Immature natural killer cell (primary cell): ENCODE results near the gene RCOR3. TPM values are rescaled to one million over a fixed set of nuclear protein-coding genes. Genes with fewer than 3 reads are reported as not detected.
"Not testable (repeated sequence)": the region's sequence is repeated elsewhere in the genome, so short reads cannot be mapped to it uniquely, and the experiment has no call there.

Experiments
- DNase-seq, 3 donors: peaks; one replicate each; pipeline ENCODE4 v3.0.0; 2022; ENCODE audit warnings: mixed read lengths in 1 of 3
- H3K27ac Mint-ChIP-seq, 6 donors: one replicate each; pipeline ENCODE4 v1.8.0; 2020; ENCODE audit warnings: mixed read lengths in 6 of 6, mild to moderate bottlenecking in 5 of 6, inconsistent platforms in 4 of 6, moderate library complexity in 3 of 6
- H3K27me3 Mint-ChIP-seq, 3 donors: one replicate each; pipeline ENCODE4 v1.8.0; 2020 to 2021; ENCODE audit warnings: low read depth in 3 of 3, mild to moderate bottlenecking in 3 of 3, mixed read lengths in 3 of 3, moderate library complexity in 3 of 3, inconsistent platforms in 1 of 3
- H3K36me3 Mint-ChIP-seq, 3 donors: one replicate each; pipeline ENCODE4 v1.8.0; 2020; ENCODE audit warnings: mixed read lengths in 3 of 3, inconsistent platforms in 2 of 3, mild to moderate bottlenecking in 2 of 3
- H3K4me1 Mint-ChIP-seq, 2 donors: one replicate each; pipeline ENCODE4 v1.8.0; 2020; ENCODE audit warnings: inconsistent platforms in 2 of 2, mild to moderate bottlenecking in 2 of 2, mixed read lengths in 2 of 2, moderate library complexity in 1 of 2
- H3K4me3 Mint-ChIP-seq, 5 donors: one replicate each; pipeline ENCODE4 v1.8.0; 2020; ENCODE audit warnings: mild to moderate bottlenecking in 5 of 5, mixed read lengths in 5 of 5, inconsistent platforms in 3 of 5, moderate library complexity in 3 of 5
- H3K9me3 Mint-ChIP-seq, 6 donors: one replicate each; pipeline ENCODE4 v1.8.0; 2020; ENCODE audit warnings: mild to moderate bottlenecking in 6 of 6, mixed read lengths in 6 of 6, inconsistent platforms in 4 of 6, moderate library complexity in 3 of 6
- polyA plus RNA-seq, 3 donors: library from polyadenylated mRNA; unstranded; fragments of 300-500 nt; fragmentation: Illumina TruSeq; gene quantifications; one replicate each; pipeline ENCODE4 v1.2.3, GENCODE V29; 2021

RCOR3 gene
- polyA plus RNA-seq, 3 donors from 2014 or later = 11.7 to 33.3 (median 16.4) TPM

DNA sequence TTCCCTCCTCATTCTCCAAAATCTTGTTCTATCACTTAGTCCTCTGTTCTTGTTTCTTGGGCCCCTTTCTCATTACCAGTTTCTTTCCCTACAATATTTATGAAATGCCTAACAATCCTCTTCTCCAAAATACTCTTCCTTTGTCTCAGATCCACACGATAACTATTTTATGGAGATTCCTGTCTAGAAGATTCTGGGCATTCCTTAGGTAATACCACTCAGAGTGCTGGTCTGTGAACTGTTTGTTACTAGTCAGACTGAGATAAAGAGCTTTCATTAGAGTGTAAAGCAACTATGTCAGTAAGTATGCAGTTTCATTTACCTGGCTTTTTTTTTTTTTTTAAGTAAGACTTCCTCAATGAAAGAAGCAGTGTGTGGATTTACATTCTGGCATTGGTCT, 18.1 kb upstream of the RCOR3 start:
- Mint-ChIP-seq H3K9me3 (no peaks in the 10 kb centered on the region), H3K27ac (no peak overlapping the region), H3K27me3 (peaks cover 0 to 13% (median 8%) of the 10 kb centered on the region in 3 donors), H3K4me1 (no peaks in the 10 kb centered on the region), H3K36me3 (no peaks in the 10 kb centered on the region), H3K4me3 (no peak overlapping the region)
- DNase-seq = no peak

DNA sequence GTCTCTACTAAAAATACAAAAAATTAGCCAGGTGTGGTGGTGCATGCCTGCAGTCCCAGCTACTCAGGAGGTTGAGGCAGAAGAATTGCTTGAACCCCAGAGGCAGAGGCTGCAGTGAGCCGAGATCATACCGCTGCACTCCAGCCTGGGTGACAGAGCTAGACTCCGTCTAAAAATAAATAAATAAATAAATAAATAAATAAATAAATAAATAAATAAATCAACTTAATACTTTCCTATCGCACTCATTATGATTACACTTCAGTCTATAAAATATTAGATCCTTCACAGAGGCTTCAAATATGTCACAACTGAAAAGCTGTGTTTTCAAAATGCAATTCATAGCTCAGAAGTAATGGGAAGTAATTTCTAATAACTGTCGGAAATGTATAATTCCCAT, 15.5 kb upstream of the RCOR3 start:
- H3K27ac Mint-ChIP-seq = not testable (repeated sequence)

GRCh38 chr1:211246583-211246982, 12.6 kb upstream of the RCOR3 start:
- not testable (repeated sequence) for H3K36me3 Mint-ChIP-seq, H3K4me3 Mint-ChIP-seq, DNase-seq, H3K4me1 Mint-ChIP-seq, H3K9me3 Mint-ChIP-seq, H3K27ac Mint-ChIP-seq
- peaks cover 4 to 10% (median 5%) of the 10 kb centered on the region in 3 donors for H3K27me3 Mint-ChIP-seq

More for the DNA sequence above, 15.5 kb upstream of the RCOR3 start:
- H3K4me3 Mint-ChIP-seq, H3K9me3 Mint-ChIP-seq, H3K4me1 Mint-ChIP-seq, DNase-seq, H3K36me3 Mint-ChIP-seq: not testable (repeated sequence)
- peaks cover 4 to 13% (median 8%) of the 10 kb centered on the region in 3 donors for H3K27me3 Mint-ChIP-seq

- Mint-ChIP-seq H3K4me1 (no peaks in the 10 kb centered on the region), H3K9me3 (no peaks in the 10 kb centered on the region), H3K36me3 (no peaks in the 10 kb centered on the region), H3K27ac (no peak overlapping the region), H3K27me3 (peaks cover 4 to 7% (median 5%) of the 10 kb centered on the region in 3 donors), H3K4me3 (no peak overlapping the region)
- DNase-seq = no peak
Measured at GRCh38 chr1:211247921-211248320, 11.2 kb upstream of the RCOR3 start.

DNA sequence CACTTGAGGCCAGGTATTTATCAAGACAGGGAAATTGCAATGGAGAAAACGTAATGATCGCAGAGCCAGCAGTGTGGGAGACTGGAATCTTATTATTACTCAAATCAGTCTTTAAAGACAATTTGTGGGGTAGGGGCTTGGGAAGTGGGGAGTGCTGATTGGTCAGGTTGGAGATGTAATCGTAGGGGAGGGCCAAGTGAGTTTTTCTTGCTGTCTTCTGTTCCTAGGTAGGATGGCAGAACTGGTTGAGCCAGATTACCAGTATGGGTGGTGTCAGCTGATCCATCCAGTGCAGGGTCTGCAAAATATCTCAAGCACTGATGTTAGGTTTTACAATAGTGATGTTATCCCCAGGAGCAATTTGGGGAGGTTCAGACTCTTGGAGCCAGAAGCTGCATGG, 9.6 kb upstream of the RCOR3 start:
- H3K27me3 Mint-ChIP-seq, H3K27ac Mint-ChIP-seq, H3K4me3 Mint-ChIP-seq: not testable (repeated sequence)

DNA sequence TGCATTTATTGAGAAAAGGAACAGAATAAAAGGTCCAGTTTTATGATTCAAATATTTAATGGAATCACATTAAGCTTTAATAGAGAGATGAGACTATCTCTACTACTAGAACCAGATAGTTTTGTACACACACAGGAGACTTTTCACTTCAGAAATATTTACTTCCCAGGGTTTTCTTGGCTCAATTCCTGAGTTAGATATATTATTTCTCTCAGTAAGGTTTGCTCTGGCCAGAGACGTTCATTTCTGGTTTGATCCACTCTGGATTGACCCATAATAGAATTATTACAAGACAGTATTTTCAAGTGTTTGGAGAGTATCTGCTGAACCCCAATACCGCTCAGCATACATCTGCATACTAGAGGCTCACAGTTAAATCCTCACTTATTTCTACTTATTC, 1.3 kb upstream of the RCOR3 start:
- no peak for DNase-seq
- Mint-ChIP-seq H3K36me3 (no peaks in the 10 kb centered on the region), H3K4me1 (peaks cover 19 to 31% of the 10 kb centered on the region in 2 donors), H3K27ac (peak overlapping the region; percentile 87 to 96 (median 94)), H3K4me3 (peak overlapping the region; percentile 85 to 95 (median 92)), H3K9me3 (no peaks in the 10 kb centered on the region), H3K27me3 (peaks cover 17 to 25% (median 18%) of the 10 kb centered on the region in 3 donors)

More for the DNA sequence above, 9.6 kb upstream of the RCOR3 start:
- not testable (repeated sequence) for DNase-seq, H3K4me1 Mint-ChIP-seq, H3K36me3 Mint-ChIP-seq, H3K9me3 Mint-ChIP-seq

- peak overlapping the region; percentile 85 to 95 (median 92) for H3K4me3 Mint-ChIP-seq
- peaks cover 19 to 31% of the 10 kb centered on the region in 2 donors for H3K4me1 Mint-ChIP-seq
- peak; percentile 64 to 68 (median 65) for DNase-seq
Measured at GRCh38 chr1:211258310-211258755, 833 bp upstream of the RCOR3 start.

GRCh38 chr1:211259638-211260126, 516 bp downstream of the RCOR3 start:
- Mint-ChIP-seq H3K9me3 (no peaks in the 10 kb centered on the region), H3K4me3 (peak overlapping the region; percentile 86 to 92 (median 90)), H3K27ac (peak overlapping the region; percentile 76 to 93 (median 88)), H3K27me3 (peaks cover 17 to 22% (median 18%) of the 10 kb centered on the region in 3 donors), H3K36me3 (peaks cover 4 to 5% (median 4%) of the 10 kb centered on the region in 3 donors), H3K4me1 (peaks cover 23 to 41% of the 10 kb centered on the region in 2 donors)
- DNase-seq = no peak

More at GRCh38 chr1:211258310-211258755, 833 bp upstream of the RCOR3 start:
- H3K27ac Mint-ChIP-seq = peak overlapping the region; percentile 87 to 96 (median 94)
- H3K27me3 Mint-ChIP-seq = peaks cover 17 to 22% (median 18%) of the 10 kb centered on the region in 3 donors
- H3K9me3 Mint-ChIP-seq = no peaks in the 10 kb centered on the region
- no peaks in the 10 kb centered on the region for H3K36me3 Mint-ChIP-seq

DNA sequence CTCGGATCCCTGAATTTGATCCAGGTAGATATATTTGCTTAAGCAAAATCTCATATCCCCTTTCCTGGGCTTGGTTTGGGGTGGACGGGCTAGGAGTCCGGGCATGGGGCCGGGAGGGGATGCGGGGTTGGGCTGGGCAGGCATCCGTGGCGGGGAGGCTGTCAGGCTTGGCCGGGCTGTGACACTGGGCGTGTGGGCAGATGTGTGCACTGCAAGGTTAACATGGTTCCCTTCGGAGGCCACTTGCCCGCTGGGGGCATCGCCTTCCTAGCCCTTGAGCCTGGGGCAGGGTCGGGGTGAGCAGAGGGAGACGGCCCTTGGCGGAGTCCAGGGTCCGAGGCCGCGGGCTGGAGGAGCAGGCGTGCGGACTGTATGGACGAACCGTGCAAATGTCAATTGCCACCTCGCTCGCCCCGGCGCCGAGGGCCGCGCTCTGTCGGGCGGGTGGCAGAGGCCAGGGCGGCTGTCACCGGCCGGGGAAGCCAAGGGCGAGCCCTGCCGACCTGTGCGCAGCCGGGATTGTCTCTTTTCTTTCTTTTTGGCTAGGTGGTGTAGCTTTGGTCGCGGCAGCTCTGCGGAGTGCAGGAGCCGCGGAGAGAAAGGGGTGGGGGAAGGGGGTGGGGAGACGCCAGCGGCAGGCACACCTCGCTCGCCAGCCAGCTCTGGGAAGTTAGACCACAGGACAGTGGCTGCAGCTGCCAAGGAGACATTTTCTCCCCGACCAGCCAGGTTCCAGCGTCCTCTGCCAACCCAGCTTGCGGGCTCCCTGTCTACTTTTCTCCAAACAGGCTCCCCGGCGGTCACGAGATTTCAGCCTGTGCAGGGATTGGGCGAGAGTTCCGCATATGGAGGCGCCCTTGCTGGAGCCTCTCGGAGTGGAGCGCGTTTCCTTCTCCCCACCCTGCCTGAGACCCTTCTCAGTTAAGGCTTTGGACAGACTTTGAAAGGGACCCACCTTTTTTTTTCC, 1.3 kb downstream of the RCOR3 start:
- Mint-ChIP-seq H3K4me1 (peaks cover 23 to 45% of the 10 kb centered on the region in 2 donors), H3K27ac (peak overlapping the region; percentile 56 to 93 (median 88)), H3K4me3 (peak overlapping the region; percentile 86 to 92 (median 90)), H3K27me3 (peaks cover 17 to 22% (median 18%) of the 10 kb centered on the region in 3 donors), H3K9me3 (no peaks in the 10 kb centered on the region), H3K36me3 (peaks cover 4 to 5% (median 4%) of the 10 kb centered on the region in 3 donors)
- peak; percentile 48 to 57 (median 55) for DNase-seq

DNA sequence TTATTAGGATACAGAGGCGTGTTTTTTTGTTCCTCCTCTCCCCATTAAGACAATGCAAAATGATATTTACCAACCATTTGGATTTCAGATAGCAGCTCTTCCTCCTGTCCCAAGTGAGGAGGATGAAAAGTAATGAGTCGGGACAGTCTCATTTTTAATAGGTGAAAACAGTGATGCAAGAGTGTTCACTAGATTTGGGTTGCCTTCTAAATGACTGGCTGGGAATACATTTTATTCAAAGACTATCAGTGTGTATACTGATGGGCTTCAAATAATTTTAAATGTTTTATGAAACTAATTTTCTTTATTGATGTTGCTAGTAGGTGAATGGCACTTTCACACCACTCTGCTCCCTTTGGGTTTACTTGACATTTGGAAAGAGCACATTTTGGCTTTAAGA, 2.1 kb downstream of the RCOR3 start:
- DNase-seq = no peak
- H3K27me3 Mint-ChIP-seq = peaks cover 17 to 22% (median 18%) of the 10 kb centered on the region in 3 donors
- H3K4me1 Mint-ChIP-seq = peaks cover 23 to 45% of the 10 kb centered on the region in 2 donors
- peaks cover 4 to 5% (median 4%) of the 10 kb centered on the region in 3 donors for H3K36me3 Mint-ChIP-seq
- H3K9me3 Mint-ChIP-seq = no peaks in the 10 kb centered on the region
- H3K4me3 Mint-ChIP-seq = peak overlapping the region; percentile 86 to 92 (median 90)
- peak overlapping the region; percentile 56 to 87 (median 83) for H3K27ac Mint-ChIP-seq

DNA sequence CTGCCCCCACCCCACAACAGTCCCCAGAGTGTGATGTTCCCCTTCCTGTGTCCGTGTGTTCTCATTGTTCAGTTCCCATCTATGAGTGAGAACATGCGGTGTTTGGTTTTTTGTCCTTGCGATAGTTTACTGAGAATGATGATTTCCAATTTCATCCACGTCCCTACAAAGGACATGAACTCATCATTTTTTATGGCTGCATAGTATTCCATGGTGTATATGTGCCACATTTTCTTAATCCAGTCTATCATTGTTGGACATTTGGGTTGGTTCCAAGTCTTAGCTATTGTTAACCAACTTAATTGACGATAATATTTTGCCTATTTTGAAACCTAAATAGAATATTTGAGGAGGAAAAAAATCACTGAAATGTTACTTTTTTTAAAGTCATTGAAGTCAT, 3.9 kb downstream of the RCOR3 start:
- Mint-ChIP-seq H3K27me3 (peaks cover 17 to 21% (median 17%) of the 10 kb centered on the region in 3 donors), H3K36me3 (peaks cover 4 to 13% (median 4%) of the 10 kb centered on the region in 3 donors), H3K4me1 (peaks cover 18 to 48% of the 10 kb centered on the region in 2 donors)
- H3K4me3 Mint-ChIP-seq, H3K9me3 Mint-ChIP-seq, DNase-seq, H3K27ac Mint-ChIP-seq: not testable (repeated sequence)

- H3K36me3 Mint-ChIP-seq = peaks cover 9 to 27% (median 14%) of the 10 kb centered on the region in 3 donors
- peaks cover 4 to 29% of the 10 kb centered on the region in 2 donors for H3K4me1 Mint-ChIP-seq
- H3K9me3 Mint-ChIP-seq = no peaks in the 10 kb centered on the region
- DNase-seq = no peak
- no peak overlapping the region for H3K4me3 Mint-ChIP-seq
- no peaks in the 10 kb centered on the region for H3K27me3 Mint-ChIP-seq
- H3K27ac Mint-ChIP-seq = peak overlapping the region in 1 of 6 donors; percentile 34
Measured at GRCh38 chr1:211267204-211267857, 8.2 kb downstream of the RCOR3 start.

DNA sequence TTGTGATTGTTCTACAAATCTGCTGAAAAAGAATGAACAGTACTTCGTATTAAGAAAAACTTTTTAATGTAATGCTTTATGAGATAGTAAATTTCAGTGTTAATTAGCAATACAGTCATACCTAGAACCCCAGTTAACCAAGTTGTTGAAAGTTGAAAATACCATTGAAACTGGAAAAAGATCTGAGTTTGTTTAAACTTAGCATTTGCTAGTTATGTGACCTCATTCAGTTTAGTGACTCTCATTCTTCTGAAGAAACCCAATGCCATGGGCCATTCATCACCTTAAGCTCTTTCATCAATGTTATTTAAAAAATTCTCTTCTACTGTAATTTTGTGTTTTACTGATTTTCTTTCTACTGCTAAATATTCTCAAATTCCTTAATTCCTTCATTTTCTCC, 20.2 kb downstream of the RCOR3 start:
- DNase-seq = no peak
- Mint-ChIP-seq H3K27ac (no peak overlapping the region), H3K27me3 (no peaks in the 10 kb centered on the region), H3K9me3 (no peaks in the 10 kb centered on the region), H3K4me3 (no peak overlapping the region), H3K4me1 (peaks cover 1 to 21% of the 10 kb centered on the region in 2 donors), H3K36me3 (peaks cover 4 to 16% (median 5%) of the 10 kb centered on the region in 3 donors)
